SH-SY5Y (cell line): Measurements from ENCODE around the gene PPM1M.

Experiments
- GATA2 ChIP-seq: IDR thresholded peaks from 2 replicates; pipeline ENCODE4 v1.6.1; 2011; ENCODE audit warnings: mild to moderate bottlenecking, low read depth, low read length
- GATA3 ChIP-seq: IDR thresholded peaks from 2 replicates; pipeline ENCODE4 v1.6.1; 2011; ENCODE audit warnings: low read depth, mild to moderate bottlenecking, low read length, moderate library complexity

DNA sequence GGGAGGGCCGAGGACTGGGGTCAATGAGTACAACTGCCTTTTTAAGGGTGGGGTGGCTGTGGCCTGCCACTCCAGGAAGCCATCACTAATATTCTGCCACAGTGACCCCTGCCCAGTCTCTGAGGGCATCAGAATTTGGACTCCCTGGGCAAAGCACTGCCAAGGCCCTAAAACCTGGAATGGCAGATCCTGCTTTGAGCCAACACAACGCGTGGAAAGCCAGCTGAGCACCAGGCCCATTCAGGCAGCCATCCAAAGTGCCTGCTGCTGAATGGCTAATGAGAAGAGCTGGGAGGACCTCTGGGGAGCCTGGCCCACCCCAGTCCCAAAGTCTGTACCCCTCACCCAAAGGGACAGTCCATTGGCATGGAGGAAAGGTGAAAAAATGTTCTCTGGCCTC, 11.6 kb upstream of the PPM1M start:
- TF ChIP-seq GATA2 = no peak
- no peak for TF ChIP-seq GATA3
